ENCODE data around the gene ALK.

The ALK gene

GRCh38 chr2:29663268-29663667 is 258.1 kb downstream of the ALK start:
- no peak overlapping the region for H3K4me3 ChIP-seq (ENCODE audit: low read depth, low read length, poor library complexity, severe bottlenecking)
- H3K27me3 ChIP-seq (ENCODE audit: insufficient read depth, low read length), result no peaks in the 10 kb centered on the region; the same call in 1 of the 2 replicates
- no peak overlapping the region for H3K27ac ChIP-seq (ENCODE audit: low read depth, low read length, poor library complexity, severe bottlenecking)
- no peaks in the 10 kb centered on the region for H3K9me2 ChIP-seq (ENCODE audit: low read depth, low read length)
- H3K9me3 ChIP-seq (ENCODE audit: low read length), result no peaks in the 10 kb centered on the region
- H3K4me2 ChIP-seq (ENCODE audit: low read length), result no peak overlapping the region
- H3F3A ChIP-seq (ENCODE audit: insufficient read depth, low read length), result no peaks in the 10 kb centered on the region
- no peak overlapping the region for H3K9ac ChIP-seq (ENCODE audit: low read length)
- no peaks in the 10 kb centered on the region for H4K20me1 ChIP-seq (ENCODE audit: insufficient read depth, low read length)
- H2AFZ ChIP-seq (ENCODE audit: low read length), result no peak overlapping the region
- TF ChIP-seq CTCF (IDR thresholded peaks at IDR 0.05; ENCODE audit: low read length) (no peak), EZH2 (IDR thresholded peaks at IDR 0.05; ENCODE audit: borderline replicate concordance, low read length) (no peak)
- H3K79me2 ChIP-seq (ENCODE audit: insufficient read depth, low read length), result no peaks in the 10 kb centered on the region
- no peaks in the 10 kb centered on the region for H3K36me3 ChIP-seq (ENCODE audit: insufficient read depth, low read length)
- no peaks in the 10 kb centered on the region for H3K4me1 ChIP-seq (ENCODE audit: insufficient read depth, low read length, severe bottlenecking)

- H3K4me1 ChIP-seq (ENCODE audit: insufficient read depth, low read length, severe bottlenecking), result no peaks in the 10 kb centered on the region
- no peak overlapping the region for H3K4me2 ChIP-seq (ENCODE audit: low read length)
- no peaks in the 10 kb centered on the region for H4K20me1 ChIP-seq (ENCODE audit: insufficient read depth, low read length)
- H3K4me3 ChIP-seq (ENCODE audit: low read depth, low read length, poor library complexity, severe bottlenecking), result no peak overlapping the region
- H3F3A ChIP-seq (ENCODE audit: insufficient read depth, low read length), result no peaks in the 10 kb centered on the region
- H3K9me2 ChIP-seq (ENCODE audit: low read depth, low read length), result no peaks in the 10 kb centered on the region
- TF ChIP-seq EZH2 (IDR thresholded peaks at IDR 0.05; ENCODE audit: borderline replicate concordance, low read length), result no peak
- H3K27ac ChIP-seq (ENCODE audit: low read depth, low read length, poor library complexity, severe bottlenecking), result no peak overlapping the region
- H3K79me2 ChIP-seq (ENCODE audit: insufficient read depth, low read length), result no peaks in the 10 kb centered on the region
- no peaks in the 10 kb centered on the region for H3K36me3 ChIP-seq (ENCODE audit: insufficient read depth, low read length)
- no peak overlapping the region for H2AFZ ChIP-seq (ENCODE audit: low read length)
- H3K9me3 ChIP-seq (ENCODE audit: low read length), result no peaks in the 10 kb centered on the region
- H3K9ac ChIP-seq (ENCODE audit: low read length), result no peak overlapping the region
- no peaks in the 10 kb centered on the region; the same call in 1 of the 2 replicates for H3K27me3 ChIP-seq (ENCODE audit: insufficient read depth, low read length)
Measured at GRCh38 chr2:29662861-29663260, 258.5 kb downstream of the ALK start.

GRCh38 chr2:29660201-29660600 is 261.2 kb downstream of the ALK start:
- Histone ChIP-seq H3K4me2 (ENCODE audit: low read length) (no peak overlapping the region), H3K27ac (ENCODE audit: low read depth, low read length, poor library complexity, severe bottlenecking) (no peak overlapping the region), H3K36me3 (ENCODE audit: insufficient read depth, low read length) (no peaks in the 10 kb centered on the region), H3K4me3 (ENCODE audit: low read depth, low read length, poor library complexity, severe bottlenecking) (no peak overlapping the region), H3K9me3 (ENCODE audit: low read length) (no peaks in the 10 kb centered on the region), H3K9ac (ENCODE audit: low read length) (no peak overlapping the region), H3K79me2 (ENCODE audit: insufficient read depth, low read length) (no peaks in the 10 kb centered on the region), H3K9me2 (ENCODE audit: low read depth, low read length) (no peaks in the 10 kb centered on the region), H3F3A (ENCODE audit: insufficient read depth, low read length) (no peaks in the 10 kb centered on the region), H4K20me1 (ENCODE audit: insufficient read depth, low read length) (no peaks in the 10 kb centered on the region), H2AFZ (ENCODE audit: low read length) (no peak overlapping the region), H3K4me1 (ENCODE audit: insufficient read depth, low read length, severe bottlenecking) (no peaks in the 10 kb centered on the region), H3K27me3 (ENCODE audit: insufficient read depth, low read length) (no peaks in the 10 kb centered on the region; the same call in 1 of the 2 replicates)
- TF ChIP-seq EZH2 (IDR thresholded peaks at IDR 0.05; ENCODE audit: borderline replicate concordance, low read length) (no peak), CTCF (IDR thresholded peaks at IDR 0.05; ENCODE audit: low read length) (no peak)

- Histone ChIP-seq H3K4me1 (ENCODE audit: insufficient read depth, low read length, severe bottlenecking) (no peaks in the 10 kb centered on the region), H2AFZ (ENCODE audit: low read length) (no peak overlapping the region), H3F3A (ENCODE audit: insufficient read depth, low read length) (no peaks in the 10 kb centered on the region), H3K27ac (ENCODE audit: low read depth, low read length, poor library complexity, severe bottlenecking) (no peak overlapping the region), H3K36me3 (ENCODE audit: insufficient read depth, low read length) (no peaks in the 10 kb centered on the region), H3K9me2 (ENCODE audit: low read depth, low read length) (no peaks in the 10 kb centered on the region), H3K4me3 (ENCODE audit: low read depth, low read length, poor library complexity, severe bottlenecking) (no peak overlapping the region), H4K20me1 (ENCODE audit: insufficient read depth, low read length) (no peaks in the 10 kb centered on the region), H3K9me3 (ENCODE audit: low read length) (no peaks in the 10 kb centered on the region), H3K9ac (ENCODE audit: low read length) (no peak overlapping the region), H3K4me2 (ENCODE audit: low read length) (no peak overlapping the region), H3K27me3 (ENCODE audit: insufficient read depth, low read length) (no peaks in the 10 kb centered on the region; the same call in 1 of the 2 replicates), H3K79me2 (ENCODE audit: insufficient read depth, low read length) (no peaks in the 10 kb centered on the region)
- TF ChIP-seq CTCF (IDR thresholded peaks at IDR 0.05; ENCODE audit: low read length) (no peak), EZH2 (IDR thresholded peaks at IDR 0.05; ENCODE audit: borderline replicate concordance, low read length) (no peak)
Measured at GRCh38 chr2:29659178-29659577, 262.2 kb downstream of the ALK start.
